ENCODE measurements around the gene MCF2L. TPM values are rescaled to one million over a fixed set of nuclear protein-coding genes. Genes with fewer than 3 reads are reported as not detected.

MCF2L gene
- total RNA-seq, 1 donor from 2014 or later = 12.3 TPM

DNA sequence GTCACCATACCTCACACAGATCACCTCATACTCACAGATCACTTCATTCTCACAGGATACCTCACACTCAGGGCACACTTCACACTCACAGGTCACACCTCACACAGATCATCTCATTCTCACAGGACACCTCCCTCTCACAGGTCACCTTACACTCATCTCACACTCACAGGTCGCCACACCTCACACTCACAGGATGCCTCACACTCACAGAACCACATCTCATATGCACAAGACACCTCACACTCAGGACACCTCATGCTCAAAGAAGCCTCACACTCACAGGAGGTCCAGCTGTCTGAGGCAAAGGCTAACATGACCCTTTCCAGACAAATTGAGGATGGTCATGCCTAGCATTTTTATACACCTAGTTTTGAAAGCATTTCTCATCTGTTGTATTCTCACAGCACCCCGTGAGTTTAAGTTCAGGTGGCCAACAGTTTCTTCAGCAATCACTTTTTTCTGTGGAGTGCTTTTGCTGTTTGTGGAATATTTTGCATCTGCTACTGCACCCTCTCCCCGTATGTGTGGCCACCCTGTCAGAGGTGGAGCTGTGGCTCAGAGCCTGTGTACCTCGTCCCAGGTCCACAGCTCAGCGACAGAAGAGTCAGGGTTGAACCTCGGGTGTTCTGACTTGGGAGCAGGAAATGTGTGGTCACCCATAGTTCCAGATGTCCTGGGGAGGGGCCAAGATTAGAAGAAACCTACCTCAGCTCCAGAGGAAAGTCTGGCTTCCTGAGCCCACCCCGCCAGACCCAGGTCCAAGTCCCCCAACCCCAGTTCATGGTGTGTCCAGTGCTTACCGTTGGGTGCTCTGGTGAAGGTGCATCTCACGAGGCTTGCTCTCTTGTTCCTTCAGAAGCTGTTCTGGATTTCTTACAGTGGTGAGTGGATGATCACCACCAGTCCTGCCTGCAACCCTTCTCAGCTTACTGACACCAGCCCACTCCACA, 144.2 kb downstream of the MCF2L start:
- DNase-seq (ENCODE audit: low read depth) = no peak
- H3K27me3 ChIP-seq (ENCODE audit: control insufficient read depth, insufficient read depth, low read length) = peaks cover 29% of the 10 kb centered on the region
- no peak overlapping the region for H3K4me3 ChIP-seq (ENCODE audit: low read depth, low read length)
- TF ChIP-seq, protein P1, sequence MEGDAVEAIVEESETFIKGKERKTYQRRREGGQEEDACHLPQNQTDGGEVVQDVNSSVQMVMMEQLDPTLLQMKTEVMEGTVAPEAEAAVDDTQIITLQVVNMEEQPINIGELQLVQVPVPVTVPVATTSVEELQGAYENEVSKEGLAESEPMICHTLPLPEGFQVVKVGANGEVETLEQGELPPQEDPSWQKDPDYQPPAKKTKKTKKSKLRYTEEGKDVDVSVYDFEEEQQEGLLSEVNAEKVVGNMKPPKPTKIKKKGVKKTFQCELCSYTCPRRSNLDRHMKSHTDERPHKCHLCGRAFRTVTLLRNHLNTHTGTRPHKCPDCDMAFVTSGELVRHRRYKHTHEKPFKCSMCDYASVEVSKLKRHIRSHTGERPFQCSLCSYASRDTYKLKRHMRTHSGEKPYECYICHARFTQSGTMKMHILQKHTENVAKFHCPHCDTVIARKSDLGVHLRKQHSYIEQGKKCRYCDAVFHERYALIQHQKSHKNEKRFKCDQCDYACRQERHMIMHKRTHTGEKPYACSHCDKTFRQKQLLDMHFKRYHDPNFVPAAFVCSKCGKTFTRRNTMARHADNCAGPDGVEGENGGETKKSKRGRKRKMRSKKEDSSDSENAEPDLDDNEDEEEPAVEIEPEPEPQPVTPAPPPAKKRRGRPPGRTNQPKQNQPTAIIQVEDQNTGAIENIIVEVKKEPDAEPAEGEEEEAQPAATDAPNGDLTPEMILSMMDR (IDR thresholded peaks at IDR 0.05; ENCODE audit: insufficient read depth, low read length, poor library complexity, severe bottlenecking) = no peak
- no peaks in the 10 kb centered on the region for H3K36me3 ChIP-seq (ENCODE audit: control insufficient read depth, insufficient read depth, low read length)

- DNase-seq (ENCODE audit: low read depth) = no peak
- H3K36me3 ChIP-seq (ENCODE audit: control insufficient read depth, insufficient read depth, low read length) = no peaks in the 10 kb centered on the region
- TF ChIP-seq, protein P1 (IDR thresholded peaks at IDR 0.05; ENCODE audit: insufficient read depth, low read length, poor library complexity, severe bottlenecking) = no peak
- peaks cover 29% of the 10 kb centered on the region for H3K27me3 ChIP-seq (ENCODE audit: control insufficient read depth, insufficient read depth, low read length)
- H3K4me3 ChIP-seq (ENCODE audit: low read depth, low read length) = no peak overlapping the region
These were observed 144.8 kb downstream of the MCF2L start for GRCh38 chr13:113113846-113114271.

DNA sequence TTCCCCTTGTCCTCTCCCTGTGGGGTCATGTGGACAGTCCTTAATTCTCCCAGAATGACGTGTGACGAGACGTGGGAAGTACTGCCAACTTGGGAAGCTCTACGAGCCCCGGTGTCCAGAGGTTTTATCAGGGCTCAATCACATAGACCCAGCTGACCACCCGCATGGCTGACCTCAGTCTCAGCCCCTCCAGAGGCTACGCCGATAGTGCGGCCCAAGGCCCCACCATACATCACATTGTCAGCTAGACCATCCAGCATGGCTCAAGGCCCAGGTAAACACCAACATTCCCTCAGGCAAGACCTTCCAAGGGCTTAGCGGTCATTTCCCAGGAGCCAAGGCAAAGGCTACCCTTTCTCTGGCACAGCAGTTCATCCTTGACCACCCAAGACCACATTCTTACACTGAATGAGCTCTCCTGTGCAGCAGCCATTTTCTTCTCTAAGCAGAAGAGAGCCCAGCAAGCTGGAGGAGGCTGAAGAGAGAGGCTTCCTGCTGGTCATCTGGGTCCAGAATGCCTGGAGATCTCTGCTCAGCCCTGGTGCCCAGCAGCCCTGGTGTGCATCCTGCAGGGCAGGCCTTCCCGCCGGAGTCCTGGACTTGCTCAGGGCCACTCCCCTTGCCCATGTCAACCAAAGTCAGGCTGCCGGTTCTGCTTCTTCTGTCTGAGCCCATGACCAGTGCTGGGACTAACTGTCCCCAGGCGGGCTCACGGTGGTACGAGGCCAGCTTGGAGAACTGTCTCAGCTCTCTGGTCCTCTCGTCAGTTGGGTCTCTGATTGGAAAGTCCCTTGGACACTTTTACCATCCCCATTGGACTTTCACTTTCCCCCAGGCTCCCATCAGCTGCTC, 145.7 kb downstream of the MCF2L start:
- no peak for DNase-seq (ENCODE audit: low read depth)
- Histone ChIP-seq H3K27me3 (ENCODE audit: control insufficient read depth, insufficient read depth, low read length) (peaks cover 22% of the 10 kb centered on the region), H3K4me3 (ENCODE audit: low read depth, low read length) (no peak overlapping the region), H3K36me3 (ENCODE audit: control insufficient read depth, insufficient read depth, low read length) (no peaks in the 10 kb centered on the region)
- TF ChIP-seq, protein P1 (IDR thresholded peaks at IDR 0.05; ENCODE audit: insufficient read depth, low read length, poor library complexity, severe bottlenecking) = no peak

DNA sequence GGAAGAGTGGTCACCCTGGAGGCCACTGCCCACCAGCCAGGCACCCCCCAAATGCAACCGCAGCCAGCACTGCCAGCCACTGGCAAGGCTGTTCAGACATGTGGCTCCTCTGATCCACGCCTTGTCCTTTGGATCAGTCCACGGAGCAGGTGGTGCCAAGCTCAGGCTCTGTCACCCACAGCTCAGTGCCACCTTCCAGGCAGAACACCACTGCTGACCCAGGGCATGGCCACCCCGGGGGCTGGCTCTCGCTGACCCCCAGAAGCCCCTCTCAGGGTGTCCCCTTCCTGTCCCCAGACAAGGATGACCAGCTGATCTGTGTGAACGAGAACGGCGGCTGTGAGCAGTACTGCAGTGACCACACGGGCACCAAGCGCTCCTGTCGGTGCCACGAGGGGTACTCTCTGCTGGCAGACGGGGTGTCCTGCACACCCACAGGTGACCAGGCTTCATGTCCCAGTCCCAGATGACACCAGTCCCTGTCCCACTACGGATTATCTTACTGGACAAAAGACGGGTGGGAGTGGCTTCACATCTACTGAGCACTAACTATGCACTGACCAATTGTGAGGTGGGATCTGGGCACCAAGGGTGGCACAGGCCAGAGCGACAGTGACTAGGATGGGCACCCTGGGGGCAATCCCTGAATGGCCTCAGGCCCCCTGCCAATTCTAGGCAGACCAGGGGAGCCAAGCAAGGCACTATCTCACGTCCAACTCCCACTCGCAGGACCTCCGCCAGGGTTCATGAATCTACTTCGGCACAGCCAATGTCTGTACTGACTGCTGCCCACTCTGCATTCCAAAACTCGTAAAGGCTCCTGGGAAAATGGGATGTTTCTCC, 146.6 kb downstream of the MCF2L start:
- Histone ChIP-seq H3K27me3 (ENCODE audit: control insufficient read depth, insufficient read depth, low read length) (peaks cover 16% of the 10 kb centered on the region), H3K36me3 (ENCODE audit: control insufficient read depth, insufficient read depth, low read length) (no peaks in the 10 kb centered on the region), H3K4me3 (ENCODE audit: low read depth, low read length) (no peak overlapping the region)
- no peak for DNase-seq (ENCODE audit: low read depth)
- TF ChIP-seq, protein P1 (IDR thresholded peaks at IDR 0.05; ENCODE audit: insufficient read depth, low read length, poor library complexity, severe bottlenecking) = no peak

GRCh38 chr13:113116206-113116800, 147.3 kb downstream of the MCF2L start:
- H3K36me3 ChIP-seq (ENCODE audit: control insufficient read depth, insufficient read depth, low read length) = no peaks in the 10 kb centered on the region
- H3K27me3 ChIP-seq (ENCODE audit: control insufficient read depth, insufficient read depth, low read length) = peaks cover 9% of the 10 kb centered on the region
- no peak overlapping the region for H3K4me3 ChIP-seq (ENCODE audit: low read depth, low read length)
- TF ChIP-seq, protein P1 (IDR thresholded peaks at IDR 0.05; ENCODE audit: insufficient read depth, low read length, poor library complexity, severe bottlenecking) = no peak
- no peak for DNase-seq (ENCODE audit: low read depth)
